ENCODE results near the gene MTMR11. TPM values are rescaled to one million over a fixed set of nuclear protein-coding genes. Genes with fewer than 3 reads are reported as not detected.

MTMR11 gene
- total and polyA plus RNA-seq, 9 of the 15 experiments (the other 6 are each of a cell fraction or from before 2014, with no cell fraction given), result 0.09 to 1.6 (median 0.51) TPM

DNA sequence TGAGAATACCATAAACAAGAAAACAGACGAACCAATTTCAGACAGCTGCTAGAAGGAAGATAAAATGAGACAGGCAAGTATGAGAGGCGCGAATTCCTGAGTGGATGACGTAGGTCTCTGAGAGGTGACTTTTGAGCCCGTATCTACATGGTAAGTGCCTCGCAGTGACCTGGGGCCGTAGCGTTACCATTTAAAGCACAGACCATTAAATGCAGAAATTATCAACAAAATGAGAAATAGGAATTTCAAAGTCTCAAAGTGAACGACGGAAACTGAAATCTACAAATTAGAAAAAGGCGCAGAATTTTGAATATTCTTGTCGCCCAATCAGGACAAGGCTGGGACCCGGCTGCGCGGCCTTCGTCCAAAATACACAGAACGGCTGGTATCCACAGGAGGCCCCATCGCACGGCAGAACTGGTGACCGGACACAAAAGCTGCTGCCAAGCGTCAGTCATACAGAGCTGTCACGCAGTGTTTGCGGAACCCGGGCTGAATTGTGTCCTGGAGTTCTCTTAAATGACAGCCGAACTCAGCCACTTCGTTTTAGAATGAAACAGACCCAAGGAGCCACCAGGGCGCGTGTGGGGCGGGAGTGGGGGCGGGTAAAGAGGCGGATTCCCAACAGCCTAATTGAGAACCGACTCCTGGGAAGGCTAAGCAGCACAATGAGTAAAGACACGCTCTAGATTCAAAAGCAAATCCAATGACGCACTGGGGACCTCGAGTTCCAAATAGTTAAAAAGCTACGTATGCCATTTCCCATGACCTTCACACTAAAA lies 51.1 kb downstream of the MTMR11 start (continued):
- TF ChIP-seq ZNF121 (CRISPR knock-in tag; conservative IDR thresholded peaks at IDR 0.05) (no peak), ZNF431 (CRISPR knock-in tag; IDR thresholded peaks at IDR 0.05) (no peak), U2AF1 (optimal IDR thresholded peaks at IDR 0.05; ENCODE audit: low read depth, low read length) (no peak), USF2 (CRISPR knock-in tag; IDR thresholded peaks at IDR 0.05) (no peak), FIP1L1 (IDR thresholded peaks at IDR 0.05; ENCODE audit: low read depth, low read length, poor library complexity, severe bottlenecking) (peak; percentile 71), ZNF696 (CRISPR knock-in tag; conservative IDR thresholded peaks at IDR 0.05) (no peak), SRSF7 (optimal IDR thresholded peaks at IDR 0.05; ENCODE audit: low read depth, low read length) (no peak), ZNF384 (IDR thresholded peaks at IDR 0.05; ENCODE audit: low read depth, low read length) (no peak), IRF2 (CRISPR knock-in tag; IDR thresholded peaks at IDR 0.05) (no peak), POU5F1 (IDR thresholded peaks at IDR 0.05; ENCODE audit: borderline replicate concordance, low read depth, low read length, partially characterized antibody) (no peak), ZNF274 (IDR thresholded peaks at IDR 0.05; ENCODE audit: borderline replicate concordance, low read depth, low read length) (no peak), RFX5 (IDR thresholded peaks at IDR 0.05; ENCODE audit: low read depth, low read length) (no peak), ARNT (IDR thresholded peaks at IDR 0.05) (no peak; a peak in 1 of 4 replicates), MTA3 (IDR thresholded peaks at IDR 0.05; ENCODE audit: borderline replicate concordance) (peak; percentile 21; the same call in 1 of the 2 replicates), MBD1 (CRISPR knock-in tag; IDR thresholded peaks at IDR 0.05) (no peak), ZNF586 (CRISPR knock-in tag; conservative IDR thresholded peaks at IDR 0.05) (0 out of 2 replicates have a peak, but pooled peaks have one; percentile 6), ZNF655 (CRISPR knock-in tag; IDR thresholded peaks at IDR 0.05) (no peak)
- TF ChIP-seq, protein P1, sequence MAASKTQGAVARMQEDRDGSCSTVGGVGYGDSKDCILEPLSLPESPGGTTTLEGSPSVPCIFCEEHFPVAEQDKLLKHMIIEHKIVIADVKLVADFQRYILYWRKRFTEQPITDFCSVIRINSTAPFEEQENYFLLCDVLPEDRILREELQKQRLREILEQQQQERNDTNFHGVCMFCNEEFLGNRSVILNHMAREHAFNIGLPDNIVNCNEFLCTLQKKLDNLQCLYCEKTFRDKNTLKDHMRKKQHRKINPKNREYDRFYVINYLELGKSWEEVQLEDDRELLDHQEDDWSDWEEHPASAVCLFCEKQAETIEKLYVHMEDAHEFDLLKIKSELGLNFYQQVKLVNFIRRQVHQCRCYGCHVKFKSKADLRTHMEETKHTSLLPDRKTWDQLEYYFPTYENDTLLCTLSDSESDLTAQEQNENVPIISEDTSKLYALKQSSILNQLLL (CRISPR knock-in tag; IDR thresholded peaks at IDR 0.05; ENCODE audit: borderline replicate concordance), result no peak
- TF ChIP-seq, protein P2, sequence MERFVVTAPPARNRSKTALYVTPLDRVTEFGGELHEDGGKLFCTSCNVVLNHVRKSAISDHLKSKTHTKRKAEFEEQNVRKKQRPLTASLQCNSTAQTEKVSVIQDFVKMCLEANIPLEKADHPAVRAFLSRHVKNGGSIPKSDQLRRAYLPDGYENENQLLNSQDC (CRISPR knock-in tag; IDR thresholded peaks at IDR 0.05), result peak; percentile 87
- TF ChIP-seq, protein P3, sequence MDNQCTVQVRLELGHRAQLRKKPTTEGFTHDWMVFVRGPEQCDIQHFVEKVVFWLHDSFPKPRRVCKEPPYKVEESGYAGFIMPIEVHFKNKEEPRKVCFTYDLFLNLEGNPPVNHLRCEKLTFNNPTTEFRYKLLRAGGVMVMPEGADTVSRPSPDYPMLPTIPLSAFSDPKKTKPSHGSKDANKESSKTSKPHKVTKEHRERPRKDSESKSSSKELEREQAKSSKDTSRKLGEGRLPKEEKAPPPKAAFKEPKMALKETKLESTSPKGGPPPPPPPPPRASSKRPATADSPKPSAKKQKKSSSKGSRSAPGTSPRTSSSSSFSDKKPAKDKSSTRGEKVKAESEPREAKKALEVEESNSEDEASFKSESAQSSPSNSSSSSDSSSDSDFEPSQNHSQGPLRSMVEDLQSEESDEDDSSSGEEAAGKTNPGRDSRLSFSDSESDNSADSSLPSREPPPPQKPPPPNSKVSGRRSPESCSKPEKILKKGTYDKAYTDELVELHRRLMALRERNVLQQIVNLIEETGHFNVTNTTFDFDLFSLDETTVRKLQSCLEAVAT (IDR thresholded peaks at IDR 0.05), result peak; percentile 7 to 15; a peak in 2 of 4 replicates

Measured in K562 (cell line).